C4-2B (cell line): ENCODE data around the gene ADGRF1.

Experiments
- H3K27ac ChIP-seq: fragments of 450-650 bp; 2 replicates; pipeline ENCODE4 v1.5.1; 2017
- ZFX ChIP-seq: fragments of 450-650 bp; IDR thresholded peaks from 2 replicates; pipeline ENCODE4 v1.6.1; 2017
- TF ChIP-seq, protein P1 (sequence below): fragments of 450-650 bp; conservative IDR thresholded peaks from 2 replicates; pipeline ENCODE4 v1.5.1; 2017; ENCODE audit warnings: mild to moderate bottlenecking

ADGRF1 gene

DNA sequence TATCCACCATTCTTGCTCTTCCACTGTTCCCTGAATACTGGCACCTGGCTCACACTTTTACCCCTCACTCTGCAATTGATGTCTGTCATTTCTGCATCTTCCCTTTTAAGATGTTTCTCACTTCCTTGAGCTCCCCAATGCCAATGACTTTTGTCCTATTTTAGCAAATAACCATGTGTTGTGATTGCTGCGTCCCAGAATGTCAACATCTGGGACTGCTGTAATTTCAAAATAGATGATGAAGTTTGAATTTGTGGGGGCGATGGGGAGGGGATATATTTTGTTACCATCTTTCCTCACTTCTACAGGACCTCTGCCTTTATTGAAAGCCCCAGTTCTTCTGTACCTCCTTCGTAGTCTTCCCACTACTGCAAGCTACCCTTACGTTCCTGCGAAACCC is 80.4 kb downstream of the ADGRF1 start:
- no peak for TF ChIP-seq ZFX
- TF ChIP-seq, protein P1, sequence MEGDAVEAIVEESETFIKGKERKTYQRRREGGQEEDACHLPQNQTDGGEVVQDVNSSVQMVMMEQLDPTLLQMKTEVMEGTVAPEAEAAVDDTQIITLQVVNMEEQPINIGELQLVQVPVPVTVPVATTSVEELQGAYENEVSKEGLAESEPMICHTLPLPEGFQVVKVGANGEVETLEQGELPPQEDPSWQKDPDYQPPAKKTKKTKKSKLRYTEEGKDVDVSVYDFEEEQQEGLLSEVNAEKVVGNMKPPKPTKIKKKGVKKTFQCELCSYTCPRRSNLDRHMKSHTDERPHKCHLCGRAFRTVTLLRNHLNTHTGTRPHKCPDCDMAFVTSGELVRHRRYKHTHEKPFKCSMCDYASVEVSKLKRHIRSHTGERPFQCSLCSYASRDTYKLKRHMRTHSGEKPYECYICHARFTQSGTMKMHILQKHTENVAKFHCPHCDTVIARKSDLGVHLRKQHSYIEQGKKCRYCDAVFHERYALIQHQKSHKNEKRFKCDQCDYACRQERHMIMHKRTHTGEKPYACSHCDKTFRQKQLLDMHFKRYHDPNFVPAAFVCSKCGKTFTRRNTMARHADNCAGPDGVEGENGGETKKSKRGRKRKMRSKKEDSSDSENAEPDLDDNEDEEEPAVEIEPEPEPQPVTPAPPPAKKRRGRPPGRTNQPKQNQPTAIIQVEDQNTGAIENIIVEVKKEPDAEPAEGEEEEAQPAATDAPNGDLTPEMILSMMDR, result no peak
- no peak overlapping the region; the same call in 1 of the 2 replicates for H3K27ac ChIP-seq

DNA sequence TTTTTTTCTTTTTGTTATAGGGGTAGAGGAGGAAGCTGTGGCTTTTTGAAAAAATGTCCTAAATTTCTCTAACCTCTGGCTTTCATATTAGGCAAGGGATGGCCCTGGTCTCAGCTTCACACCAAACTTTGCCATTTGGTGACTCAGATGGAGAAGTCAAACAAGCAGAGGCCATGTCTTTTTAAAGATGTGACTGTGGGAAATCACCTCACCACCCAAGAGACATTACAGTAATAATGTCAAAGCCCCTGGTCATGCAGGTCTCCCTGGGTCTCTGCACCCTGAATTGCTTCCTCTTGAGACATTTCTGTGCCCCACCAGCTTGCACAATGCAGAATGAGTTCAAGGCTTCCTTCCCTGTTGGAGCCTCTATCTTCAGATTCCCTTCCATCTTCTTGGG is 80.9 kb downstream of the ADGRF1 start:
- H3K27ac ChIP-seq, result no peak overlapping the region; the same call in 1 of the 2 replicates
- TF ChIP-seq, protein P1, result no peak
- no peak for TF ChIP-seq ZFX

DNA sequence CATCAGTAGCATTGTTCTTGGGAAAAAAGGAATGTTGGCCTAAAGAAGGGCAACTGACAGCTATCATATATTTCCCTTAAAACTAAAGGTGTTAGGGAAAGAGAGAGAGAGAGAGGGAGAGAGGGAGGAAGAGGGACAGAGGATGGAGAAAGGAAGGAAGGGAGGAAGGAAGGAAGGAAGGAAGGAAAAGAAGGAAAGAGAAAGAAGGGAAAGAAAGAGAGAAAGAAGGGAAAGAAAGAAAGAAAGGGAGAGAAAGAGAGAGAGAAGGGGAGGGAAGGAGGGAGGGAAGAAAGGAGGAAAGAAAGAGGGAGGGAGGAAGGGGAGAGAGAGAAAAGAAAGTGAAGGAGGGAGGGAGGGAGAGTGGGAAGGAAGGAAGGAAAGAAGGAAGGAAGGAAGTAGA is 82.7 kb downstream of the ADGRF1 start:
- TF ChIP-seq, protein P1, result no peak
- TF ChIP-seq ZFX, result no peak
- no peak overlapping the region for H3K27ac ChIP-seq

DNA sequence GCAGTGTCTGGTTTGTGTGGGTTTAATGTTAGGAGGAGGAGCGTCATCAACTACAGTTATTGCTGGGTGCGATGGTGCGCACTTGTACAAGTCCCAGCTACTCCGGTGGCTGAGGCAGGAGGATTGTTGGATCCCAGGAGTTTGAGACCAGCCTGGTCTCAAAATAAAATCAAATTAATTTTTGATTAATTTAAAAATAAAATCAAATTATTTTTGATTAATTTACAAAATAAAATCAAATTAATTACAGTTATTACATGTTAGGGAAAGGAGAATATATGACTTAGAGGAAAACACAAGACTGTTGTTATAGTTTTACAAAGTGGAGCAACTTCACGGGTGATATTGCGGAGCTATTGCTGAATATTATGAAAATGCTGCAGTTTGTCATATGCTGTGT is 85.7 kb downstream of the ADGRF1 start:
- TF ChIP-seq, protein P1, result no peak
- no peak for TF ChIP-seq ZFX
- no peak overlapping the region for H3K27ac ChIP-seq

DNA sequence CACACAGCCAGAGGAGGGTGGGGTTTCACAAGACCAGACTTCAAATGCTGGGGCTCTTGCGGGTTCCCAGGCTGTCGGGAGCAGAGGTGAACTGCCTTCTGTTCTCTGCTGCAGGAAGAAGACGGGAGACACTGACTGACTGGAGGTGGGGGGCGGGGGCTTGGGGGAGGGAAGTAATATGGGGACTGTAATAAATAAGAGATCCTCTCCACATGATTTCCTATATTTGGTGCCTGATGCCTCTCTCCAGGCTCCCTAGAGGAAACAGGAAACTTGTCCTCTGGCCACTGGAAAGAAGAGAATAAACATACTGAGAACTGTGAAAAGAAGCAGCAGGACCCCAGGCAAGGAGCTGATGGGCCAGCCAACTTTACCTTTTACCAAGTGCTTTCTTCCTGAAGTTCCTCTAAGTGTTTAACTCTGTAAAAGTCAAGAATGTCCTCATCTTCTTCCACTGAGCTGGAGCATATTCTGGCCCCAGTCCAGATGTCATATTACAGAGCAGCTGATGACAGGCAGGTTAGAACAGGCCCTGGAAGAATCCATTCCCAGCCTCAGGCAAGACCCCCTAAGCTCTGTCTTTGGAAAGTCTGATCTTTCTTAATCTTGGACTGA is 87.2 kb downstream of the ADGRF1 start:
- no peak overlapping the region for H3K27ac ChIP-seq
- no peak for TF ChIP-seq ZFX
- TF ChIP-seq, protein P1, result no peak

DNA sequence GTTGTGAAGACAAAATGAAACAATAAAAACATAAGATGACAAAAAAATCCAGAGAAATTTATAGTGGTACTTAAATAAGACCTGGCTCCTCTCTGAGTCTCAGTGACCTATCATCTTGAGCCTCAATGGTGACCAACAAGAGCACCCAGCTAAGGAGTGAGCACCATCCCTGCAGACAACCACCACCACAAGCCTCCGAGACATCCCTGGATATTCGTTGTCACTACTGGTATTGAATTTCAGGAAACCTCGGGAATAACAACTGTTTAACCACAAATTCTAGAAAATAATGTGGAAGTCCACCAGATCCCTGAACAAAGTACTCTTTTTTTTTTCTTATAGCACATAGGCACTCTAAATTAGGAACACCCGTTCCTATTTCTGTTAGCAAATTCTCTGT is 88.2 kb downstream of the ADGRF1 start:
- no peak overlapping the region for H3K27ac ChIP-seq
- no peak for TF ChIP-seq ZFX
- TF ChIP-seq, protein P1, result no peak

DNA sequence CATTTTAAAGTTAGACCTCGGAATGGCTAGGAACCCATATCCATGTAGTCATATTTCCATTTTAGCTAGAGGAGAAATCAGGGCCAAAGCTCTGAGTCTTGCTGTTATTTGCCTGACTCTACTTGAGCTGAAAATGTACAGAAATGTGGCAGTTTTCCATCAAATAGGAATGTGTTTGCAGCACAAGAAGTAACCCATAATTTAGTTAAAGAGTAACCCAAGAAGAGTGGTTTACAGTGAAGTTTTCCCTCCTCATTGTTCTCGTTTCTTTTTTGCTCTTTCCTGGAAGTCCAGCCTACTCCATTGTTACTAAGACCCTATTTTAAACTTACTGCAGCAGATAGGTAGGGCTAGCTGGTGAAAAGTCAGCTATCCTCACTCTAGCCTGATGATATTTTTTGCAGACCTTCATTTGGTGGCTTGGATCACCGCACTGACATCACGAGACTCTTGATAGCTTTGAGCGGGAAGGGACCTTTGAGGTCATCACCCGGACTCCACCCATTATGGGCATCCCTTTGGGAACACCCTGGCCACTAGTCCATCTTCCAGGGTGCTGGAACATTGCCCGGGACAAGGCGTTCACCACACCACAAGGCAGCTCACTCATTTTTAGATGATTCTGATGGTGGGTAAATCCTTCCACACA is 92.4 kb downstream of the ADGRF1 start:
- H3K27ac ChIP-seq, result no peak overlapping the region
- no peak for TF ChIP-seq ZFX
- TF ChIP-seq, protein P1, result no peak
